OCI-LY1 (cell line): ENCODE data around the gene SYT15B.
"Not testable (repeated sequence)": the region's sequence is repeated elsewhere in the genome, so short reads cannot be mapped to it uniquely, and the experiment has no call there.

ENCODE experiments used
- H2AFZ ChIP-seq: fragments of 200-600 bp; sonication (generic), shearing (Covaris generic); 2 replicates; pipeline ENCODE4 v1.6.0; 2014; ENCODE audit warnings: antibody characterized with exemption, mild to moderate bottlenecking, low read length
- H3F3A ChIP-seq: fragments of 200-600 bp; sonication (generic), shearing (Covaris generic); 2 replicates; pipeline ENCODE4 v1.6.0; 2014; ENCODE audit warnings: mild to moderate bottlenecking, antibody characterized with exemption, low read length, moderate library complexity; ENCODE audit not compliant: insufficient read depth
- H3K27ac ChIP-seq: fragments of 200-600 bp; sonication (generic); 2 replicates; pipeline ENCODE4 v1.5.1; 2014; ENCODE audit warnings: low read length, mixed run types, mild to moderate bottlenecking, low read depth; ENCODE audit not compliant: poor library complexity, severe bottlenecking
- H3K27me3 ChIP-seq: fragments of 200-600 bp; sonication (generic); 2 replicates; pipeline ENCODE4 v1.6.0; 2014; ENCODE audit warnings: antibody characterized with exemption, mild to moderate bottlenecking, low read length, moderate library complexity; ENCODE audit not compliant: insufficient read depth
- H3K36me3 ChIP-seq: fragments of 200-600 bp; sonication (generic); 2 replicates; pipeline ENCODE4 v1.6.1; 2014; ENCODE audit warnings: mild to moderate bottlenecking, antibody characterized with exemption, low read length, moderate library complexity, mixed read lengths; ENCODE audit not compliant: insufficient read depth
- H3K4me1 ChIP-seq: fragments of 200-600 bp; sonication (generic); 2 replicates; pipeline ENCODE4 v1.5.1; 2014; ENCODE audit warnings: mild to moderate bottlenecking, low read length, moderate library complexity; ENCODE audit not compliant: insufficient read depth, severe bottlenecking
- H3K4me2 ChIP-seq: fragments of 200-600 bp; sonication (generic), shearing (Covaris generic); 2 replicates; pipeline ENCODE4 v1.6.1; 2014; ENCODE audit warnings: low read length
- H3K4me3 ChIP-seq: fragments of 200-600 bp; sonication (generic); 2 replicates; pipeline ENCODE4 v1.5.1; 2014; ENCODE audit warnings: low read length, low read depth, mild to moderate bottlenecking, mixed read lengths; ENCODE audit not compliant: poor library complexity, severe bottlenecking
- H3K79me2 ChIP-seq: fragments of 200-600 bp; shearing (Covaris generic); 2 replicates; pipeline ENCODE4 v1.6.1; 2016; ENCODE audit warnings: mixed run types, low read length, mixed read lengths; ENCODE audit not compliant: insufficient read depth
- H3K9ac ChIP-seq: fragments of 200-600 bp; sonication (generic), shearing (Covaris generic); 2 replicates; pipeline ENCODE4 v1.6.1; 2014; ENCODE audit warnings: mild to moderate bottlenecking, low read length, mixed read lengths
- H3K9me2 ChIP-seq: fragments of 200-600 bp; sonication (generic), shearing (Covaris generic); 2 replicates; pipeline ENCODE4 v1.6.1; 2014; ENCODE audit warnings: low read depth, mild to moderate bottlenecking, low read length, mixed read lengths
- H3K9me3 ChIP-seq: fragments of 200-600 bp; shearing (Covaris generic); 2 replicates; pipeline ENCODE4 v1.6.1; 2014; ENCODE audit warnings: low read length, mixed read lengths
- H4K20me1 ChIP-seq: fragments of 200-600 bp; sonication (generic), shearing (Covaris generic); 2 replicates; pipeline ENCODE4 v1.6.0; 2016; ENCODE audit warnings: mild to moderate bottlenecking, low read length; ENCODE audit not compliant: insufficient read depth
- CTCF ChIP-seq: fragments of 200-600 bp; sonication (generic), shearing (Covaris generic); IDR thresholded peaks from 2 replicates; pipeline ENCODE4 v1.5.1; 2017; ENCODE audit warnings: mild to moderate bottlenecking, antibody characterized with exemption, low read length, moderate library complexity, mixed read lengths

SYT15B gene

GRCh38 chr10:47763554-47764175 is at the start of gene SYT15B:
Gene SYT15B (minus strand): TSS chr10:47763592. CDS start chr10:47762640, 952 bp downstream.
- H2AFZ ChIP-seq, H3K36me3 ChIP-seq, H3K9me3 ChIP-seq, H3K4me3 ChIP-seq, H3K4me1 ChIP-seq, H3K4me2 ChIP-seq, H3F3A ChIP-seq, H3K79me2 ChIP-seq, H3K9ac ChIP-seq, H3K27ac ChIP-seq, H3K9me2 ChIP-seq, H3K27me3 ChIP-seq, H4K20me1 ChIP-seq: not testable (repeated sequence)

- H3K9me2 ChIP-seq, H4K20me1 ChIP-seq, H3K4me3 ChIP-seq, H3K27me3 ChIP-seq, H3K27ac ChIP-seq, H2AFZ ChIP-seq, H3K4me2 ChIP-seq, H3K36me3 ChIP-seq, H3K79me2 ChIP-seq, H3K9me3 ChIP-seq, H3K9ac ChIP-seq, H3K4me1 ChIP-seq, H3F3A ChIP-seq: not testable (repeated sequence)
Measured at GRCh38 chr10:47779590-47779989, 16.2 kb upstream of the SYT15B start.

GRCh38 chr10:47775361-47776231 is 12.2 kb upstream of the SYT15B start:
- not testable (repeated sequence) for H3K4me2 ChIP-seq, H3K9me3 ChIP-seq, H4K20me1 ChIP-seq, H3K9ac ChIP-seq, H3K4me3 ChIP-seq, H3K27ac ChIP-seq, H3K9me2 ChIP-seq, H3F3A ChIP-seq, H3K4me1 ChIP-seq, H3K79me2 ChIP-seq, H3K36me3 ChIP-seq, H2AFZ ChIP-seq, H3K27me3 ChIP-seq
- TF ChIP-seq CTCF: peak; percentile 60

- H3K9ac ChIP-seq, H3K4me2 ChIP-seq, H3K4me3 ChIP-seq, H2AFZ ChIP-seq, H4K20me1 ChIP-seq, H3K27ac ChIP-seq, H3F3A ChIP-seq, H3K9me3 ChIP-seq, H3K9me2 ChIP-seq, H3K79me2 ChIP-seq, H3K4me1 ChIP-seq, H3K36me3 ChIP-seq, H3K27me3 ChIP-seq: not testable (repeated sequence)
Measured at GRCh38 chr10:47770745-47771144, 7.4 kb upstream of the SYT15B start.

GRCh38 chr10:47768578-47769115 is 5.3 kb upstream of the SYT15B start:
- not testable (repeated sequence) for H3K27ac ChIP-seq, H3K4me2 ChIP-seq, H3K27me3 ChIP-seq, H3K9ac ChIP-seq, H3K9me2 ChIP-seq, H2AFZ ChIP-seq, H3K9me3 ChIP-seq, H3K36me3 ChIP-seq, H3K4me1 ChIP-seq, H3K4me3 ChIP-seq, H4K20me1 ChIP-seq, H3K79me2 ChIP-seq, H3F3A ChIP-seq

- not testable (repeated sequence) for H3K4me3 ChIP-seq, H3K27me3 ChIP-seq, H3K9ac ChIP-seq, H3K36me3 ChIP-seq, H3K27ac ChIP-seq, H3K4me1 ChIP-seq, H3K9me2 ChIP-seq, H3F3A ChIP-seq, H2AFZ ChIP-seq, H3K9me3 ChIP-seq, H3K4me2 ChIP-seq, H3K79me2 ChIP-seq, H4K20me1 ChIP-seq
Measured at GRCh38 chr10:47768085-47768484, 4.7 kb upstream of the SYT15B start.

GRCh38 chr10:47767236-47767635 is 3.8 kb upstream of the SYT15B start:
- H3K79me2 ChIP-seq, H2AFZ ChIP-seq, H3K27me3 ChIP-seq, H3K4me2 ChIP-seq, H3K4me3 ChIP-seq, H4K20me1 ChIP-seq, H3K9me3 ChIP-seq, H3K27ac ChIP-seq, H3F3A ChIP-seq, H3K9ac ChIP-seq, H3K9me2 ChIP-seq, H3K4me1 ChIP-seq, H3K36me3 ChIP-seq: not testable (repeated sequence)
